ENCODE measurements around the gene MBD3.

The MBD3 gene

GRCh38 chr19:1598777-1599459 lies 6.3 kb upstream of the MBD3 start:
- no peak for DNase-seq (ENCODE audit: low spot score)
- no peak overlapping the region for H3K27ac Mint-ChIP-seq
- H3K9me3 Mint-ChIP-seq: no peaks in the 10 kb centered on the region
- peaks cover 30% of the 10 kb centered on the region for H3K36me3 Mint-ChIP-seq (ENCODE audit: low read depth)
- H3K27me3 Mint-ChIP-seq (ENCODE audit: low read depth): no peaks in the 10 kb centered on the region
- H3K4me1 Mint-ChIP-seq (ENCODE audit: low read depth): peaks cover 2% of the 10 kb centered on the region
- no peak overlapping the region for H3K4me3 Mint-ChIP-seq

DNA sequence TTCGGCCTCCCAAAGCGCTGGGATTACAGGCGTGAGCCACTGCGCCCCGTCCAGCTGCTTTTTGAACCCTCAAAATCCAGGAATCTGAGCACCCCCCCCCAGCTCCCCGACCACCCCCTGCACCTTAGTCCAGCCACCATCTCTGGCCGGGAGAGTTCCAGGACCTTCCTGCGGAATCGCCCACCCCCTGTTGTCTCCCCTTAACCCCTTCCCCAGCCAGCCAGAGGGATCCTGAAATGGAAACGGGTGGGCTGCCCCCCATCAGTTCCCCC lies 772 bp upstream of the MBD3 start:
- no peaks in the 10 kb centered on the region for H3K9me3 Mint-ChIP-seq
- peaks cover 10% of the 10 kb centered on the region for H3K4me1 Mint-ChIP-seq (ENCODE audit: low read depth)
- H3K36me3 Mint-ChIP-seq (ENCODE audit: low read depth): peaks cover 26% of the 10 kb centered on the region
- no peak overlapping the region for H3K27ac Mint-ChIP-seq
- no peak for DNase-seq (ENCODE audit: low spot score)
- H3K27me3 Mint-ChIP-seq (ENCODE audit: low read depth): no peaks in the 10 kb centered on the region
- H3K4me3 Mint-ChIP-seq: peak overlapping the region; percentile 91

- peaks cover 11% of the 10 kb centered on the region for H3K4me1 Mint-ChIP-seq (ENCODE audit: low read depth)
- peaks cover 23% of the 10 kb centered on the region for H3K36me3 Mint-ChIP-seq (ENCODE audit: low read depth)
Measured at GRCh38 chr19:1592024-1592754, 476 bp downstream of the MBD3 start.

DNA sequence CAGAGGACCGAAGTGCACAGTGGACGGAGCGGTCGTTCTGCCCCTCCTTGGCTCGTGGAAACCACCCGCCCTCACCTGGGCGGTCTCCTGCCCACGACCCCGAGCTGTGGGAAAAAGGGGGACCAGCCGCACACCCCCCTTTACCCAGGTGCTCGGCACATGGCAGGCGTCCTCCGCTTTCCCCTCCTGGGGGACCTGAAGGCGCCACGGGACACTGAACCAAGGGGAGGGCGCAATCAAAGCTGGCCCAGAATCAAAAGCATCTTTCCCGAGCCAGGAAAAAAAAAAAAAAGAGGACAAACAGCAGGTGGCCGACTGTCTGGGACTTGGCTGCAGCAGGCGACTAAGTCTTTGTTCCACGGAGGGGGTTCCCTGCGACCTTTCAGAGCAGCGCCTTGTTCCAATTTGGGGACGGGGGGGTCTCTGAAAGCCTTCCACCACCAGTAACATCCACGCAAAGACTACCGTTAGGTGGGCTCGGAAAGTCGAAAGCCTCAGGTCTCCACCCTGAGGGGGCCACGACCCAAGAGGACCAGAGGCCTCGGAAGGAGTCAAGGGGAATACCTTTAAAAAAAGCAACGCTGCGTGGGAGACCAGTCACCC lies 1.1 kb downstream of the MBD3 start:
- H3K27ac Mint-ChIP-seq: peak overlapping the region; percentile 91
- H3K9me3 Mint-ChIP-seq: no peaks in the 10 kb centered on the region
- DNase-seq (ENCODE audit: low spot score): no peak
- H3K4me3 Mint-ChIP-seq: peak overlapping the region; percentile 98
- H3K36me3 Mint-ChIP-seq (ENCODE audit: low read depth): peaks cover 19% of the 10 kb centered on the region
- no peaks in the 10 kb centered on the region for H3K27me3 Mint-ChIP-seq (ENCODE audit: low read depth)
- H3K4me1 Mint-ChIP-seq (ENCODE audit: low read depth): peaks cover 11% of the 10 kb centered on the region

More at GRCh38 chr19:1592024-1592754, 476 bp downstream of the MBD3 start:
- peak overlapping the region; percentile 91 for H3K27ac Mint-ChIP-seq
- peak; percentile 89 for DNase-seq (ENCODE audit: low spot score)
- peak overlapping the region; percentile 98 for H3K4me3 Mint-ChIP-seq
- H3K27me3 Mint-ChIP-seq (ENCODE audit: low read depth): no peaks in the 10 kb centered on the region
- no peaks in the 10 kb centered on the region for H3K9me3 Mint-ChIP-seq

DNA sequence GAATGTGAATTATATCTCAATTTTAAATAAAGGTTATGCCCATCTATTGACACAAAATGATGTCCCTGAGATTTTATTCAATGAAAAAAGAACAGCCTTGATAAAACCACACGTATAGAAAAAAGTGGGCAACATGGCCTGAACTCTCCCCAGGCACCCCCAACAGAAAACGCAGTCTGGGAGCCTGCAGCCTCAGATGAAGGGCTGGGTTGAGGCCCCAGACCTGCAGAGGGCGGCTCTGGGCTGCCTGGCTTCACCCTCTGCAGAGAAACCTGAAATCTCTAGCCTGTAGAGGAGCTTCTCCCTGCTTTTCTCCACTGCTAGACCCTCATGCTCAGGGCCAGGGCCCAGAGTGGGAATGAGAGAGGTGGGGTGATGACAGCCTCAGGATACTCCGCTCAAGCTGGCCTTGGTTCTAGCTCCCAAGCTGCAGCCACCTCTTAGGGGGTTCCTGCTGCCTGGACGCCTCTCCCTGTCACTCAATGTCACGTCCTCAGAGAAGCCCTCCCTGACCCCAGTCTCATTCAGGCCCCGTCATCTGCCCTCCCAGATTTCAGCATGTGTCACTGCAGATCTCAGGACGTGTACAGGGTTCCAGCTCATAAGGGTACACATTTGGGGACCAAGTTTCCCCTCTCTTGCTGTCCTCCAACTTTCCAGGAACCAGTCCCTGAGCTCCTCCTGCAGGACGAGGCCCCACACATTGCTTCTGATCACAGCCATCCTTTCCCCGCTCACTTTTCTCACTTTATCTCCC lies 1.8 kb downstream of the MBD3 start:
- DNase-seq (ENCODE audit: low spot score): peak; percentile 37
- Mint-ChIP-seq H3K4me1 (ENCODE audit: low read depth) (peaks cover 11% of the 10 kb centered on the region), H3K4me3 (peak overlapping the region; percentile 98), H3K27ac (peak overlapping the region; percentile 91), H3K9me3 (no peaks in the 10 kb centered on the region), H3K36me3 (ENCODE audit: low read depth) (peaks cover 20% of the 10 kb centered on the region), H3K27me3 (ENCODE audit: low read depth) (no peaks in the 10 kb centered on the region)

DNA sequence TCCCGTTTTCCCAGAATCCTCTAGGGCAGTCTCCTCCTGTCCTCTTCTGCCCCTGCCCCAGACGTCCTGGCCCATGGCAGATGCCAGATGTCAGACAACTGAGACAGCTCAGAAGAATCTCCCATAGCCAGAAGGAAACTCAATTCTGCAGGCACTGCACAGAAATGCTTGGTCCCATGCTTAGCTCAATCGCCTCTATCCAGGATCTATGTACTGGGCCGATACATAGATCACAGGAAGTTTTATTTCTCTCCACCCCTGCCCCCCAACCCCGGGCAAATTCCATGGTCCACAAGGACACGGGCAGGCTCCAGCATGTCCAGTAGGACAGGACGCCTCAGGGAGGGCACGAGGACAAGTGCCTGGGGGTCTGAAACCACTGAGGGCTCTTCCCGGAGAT lies 4.8 kb downstream of the MBD3 start:
- no peaks in the 10 kb centered on the region for H3K9me3 Mint-ChIP-seq
- H3K36me3 Mint-ChIP-seq (ENCODE audit: low read depth): peaks cover 23% of the 10 kb centered on the region
- no peaks in the 10 kb centered on the region for H3K27me3 Mint-ChIP-seq (ENCODE audit: low read depth)
- DNase-seq (ENCODE audit: low spot score): no peak
- H3K4me1 Mint-ChIP-seq (ENCODE audit: low read depth): peaks cover 11% of the 10 kb centered on the region
- no peak overlapping the region for H3K4me3 Mint-ChIP-seq
- no peak overlapping the region for H3K27ac Mint-ChIP-seq

DNA sequence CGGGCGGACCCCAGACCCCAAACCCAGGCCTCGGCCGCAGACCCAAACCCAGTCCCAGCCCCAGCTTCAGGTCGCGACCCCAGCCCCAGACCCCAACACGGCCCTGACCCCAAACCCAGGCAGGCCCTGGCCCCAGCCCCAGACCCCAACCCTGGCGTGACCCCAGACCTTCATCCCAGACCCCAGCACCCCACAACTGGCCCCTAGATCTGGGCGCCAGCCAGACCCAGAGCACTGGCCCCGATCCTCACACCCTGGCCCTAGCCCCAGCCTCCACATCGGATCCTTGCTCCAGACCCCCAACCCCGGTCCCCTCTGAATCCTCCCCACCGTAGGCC lies 7.5 kb downstream of the MBD3 start:
- Mint-ChIP-seq H3K27ac (no peak overlapping the region), H3K36me3 (ENCODE audit: low read depth) (peaks cover 24% of the 10 kb centered on the region), H3K27me3 (ENCODE audit: low read depth) (no peaks in the 10 kb centered on the region), H3K4me3 (no peak overlapping the region), H3K9me3 (no peaks in the 10 kb centered on the region), H3K4me1 (ENCODE audit: low read depth) (peaks cover 1% of the 10 kb centered on the region)
- no peak for DNase-seq (ENCODE audit: low spot score)

DNA sequence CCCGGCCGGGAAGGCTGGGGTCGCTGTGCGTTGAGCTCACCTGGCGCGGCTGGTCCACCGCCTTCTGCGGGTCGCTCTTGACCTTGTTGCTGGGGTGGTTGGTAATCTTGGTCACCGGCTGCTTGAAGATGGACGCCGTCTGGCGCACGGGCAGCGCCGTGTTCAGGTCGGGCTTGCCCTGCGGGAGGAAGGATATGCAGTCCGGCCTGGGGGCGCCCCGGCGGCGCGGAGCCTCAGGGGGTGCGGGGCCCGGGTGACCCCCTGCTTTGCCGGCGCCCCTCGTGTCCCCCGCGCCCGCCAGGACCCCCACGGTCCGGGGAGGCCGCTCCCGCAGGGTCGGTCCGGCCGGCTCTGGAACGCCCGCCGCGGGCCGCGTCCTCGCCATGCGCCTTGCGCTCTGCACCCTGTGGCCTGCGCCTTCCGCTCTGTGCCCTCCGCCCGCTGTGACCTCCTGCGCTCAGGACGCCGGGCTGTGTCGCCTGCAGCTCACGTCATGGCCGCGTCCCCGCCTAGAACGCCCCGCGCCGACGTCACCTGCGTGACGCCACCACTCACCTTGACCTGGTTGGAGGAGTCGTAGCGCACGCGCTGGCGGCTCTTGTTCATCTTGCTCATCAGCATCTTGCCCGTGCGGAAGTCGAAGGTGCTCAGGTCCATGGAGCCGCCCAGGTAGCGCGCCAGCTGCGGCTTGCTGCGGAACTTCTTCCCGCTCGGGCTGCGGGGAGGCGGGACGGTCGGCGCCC lies 8.0 kb downstream of the MBD3 start:
- no peak for DNase-seq (ENCODE audit: low spot score)
- H3K4me3 Mint-ChIP-seq: no peak overlapping the region
- peaks cover 1% of the 10 kb centered on the region for H3K4me1 Mint-ChIP-seq (ENCODE audit: low read depth)
- peaks cover 27% of the 10 kb centered on the region for H3K36me3 Mint-ChIP-seq (ENCODE audit: low read depth)
- no peaks in the 10 kb centered on the region for H3K27me3 Mint-ChIP-seq (ENCODE audit: low read depth)
- no peaks in the 10 kb centered on the region for H3K9me3 Mint-ChIP-seq
- H3K27ac Mint-ChIP-seq: no peak overlapping the region

DNA sequence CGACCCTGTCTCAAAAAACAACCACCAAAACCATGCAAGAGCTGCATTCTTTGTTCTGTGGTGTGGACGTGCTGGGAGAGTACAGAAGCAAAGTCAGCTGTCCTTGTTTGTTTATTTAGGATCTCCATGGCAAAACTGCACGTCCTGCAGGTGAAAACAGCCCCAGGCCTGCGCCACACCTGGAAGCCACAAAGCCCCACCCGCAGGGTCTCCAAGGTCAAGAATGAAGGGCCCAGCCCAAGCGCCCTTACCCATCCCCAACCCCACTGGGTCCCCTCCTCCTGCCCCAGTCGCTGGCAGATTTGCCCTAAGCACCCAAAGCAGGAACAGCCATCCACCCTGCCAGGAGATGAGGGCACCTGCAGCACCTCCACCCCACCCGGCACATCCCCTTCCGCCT lies 10.5 kb downstream of the MBD3 start:
- no peak overlapping the region for H3K27ac Mint-ChIP-seq
- no peak overlapping the region for H3K4me3 Mint-ChIP-seq
- no peaks in the 10 kb centered on the region for H3K9me3 Mint-ChIP-seq
- no peak for DNase-seq (ENCODE audit: low spot score)
- peaks cover 28% of the 10 kb centered on the region for H3K36me3 Mint-ChIP-seq (ENCODE audit: low read depth)
- no peaks in the 10 kb centered on the region for H3K27me3 Mint-ChIP-seq (ENCODE audit: low read depth)
- H3K4me1 Mint-ChIP-seq (ENCODE audit: low read depth): no peaks in the 10 kb centered on the region

DNA sequence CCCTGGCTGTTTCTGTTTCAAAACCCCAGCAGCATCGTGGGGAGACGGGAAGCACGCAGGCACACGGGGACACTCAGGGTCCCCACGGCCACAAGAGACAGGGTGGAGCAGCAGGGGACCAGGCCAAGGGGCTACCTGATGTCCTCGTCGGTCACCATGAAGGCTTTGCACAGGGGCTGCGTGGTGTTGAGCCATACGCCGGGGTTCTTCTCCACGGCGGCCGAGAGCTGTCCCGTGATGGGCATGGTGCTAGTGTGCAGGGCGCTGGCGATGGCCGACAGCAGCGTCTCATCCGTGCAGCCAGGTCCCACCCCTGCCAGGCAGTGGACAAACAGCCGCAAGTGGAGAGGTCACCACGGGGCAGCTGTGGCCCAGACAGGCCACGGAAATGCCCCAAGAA lies 11.7 kb downstream of the MBD3 start:
- no peaks in the 10 kb centered on the region for H3K9me3 Mint-ChIP-seq
- no peaks in the 10 kb centered on the region for H3K27me3 Mint-ChIP-seq (ENCODE audit: low read depth)
- H3K4me1 Mint-ChIP-seq (ENCODE audit: low read depth): no peaks in the 10 kb centered on the region
- H3K27ac Mint-ChIP-seq: no peak overlapping the region
- H3K4me3 Mint-ChIP-seq: no peak overlapping the region
- H3K36me3 Mint-ChIP-seq (ENCODE audit: low read depth): peaks cover 25% of the 10 kb centered on the region
- DNase-seq (ENCODE audit: low spot score): no peak

- H3K4me3 Mint-ChIP-seq: no peak overlapping the region
Measured at GRCh38 chr19:1580382-1580781, 12.3 kb downstream of the MBD3 start.

GRCh38 chr19:1579222-1579621 lies 13.4 kb downstream of the MBD3 start:
- H3K4me1 Mint-ChIP-seq (ENCODE audit: low read depth): no peaks in the 10 kb centered on the region
- H3K27me3 Mint-ChIP-seq (ENCODE audit: low read depth): no peaks in the 10 kb centered on the region
- H3K36me3 Mint-ChIP-seq (ENCODE audit: low read depth): peaks cover 18% of the 10 kb centered on the region
- no peak for DNase-seq (ENCODE audit: low spot score)
- H3K27ac Mint-ChIP-seq: no peak overlapping the region
- H3K4me3 Mint-ChIP-seq: no peak overlapping the region
- H3K9me3 Mint-ChIP-seq: no peaks in the 10 kb centered on the region

More at GRCh38 chr19:1580382-1580781, 12.3 kb downstream of the MBD3 start:
- Mint-ChIP-seq H3K27me3 (ENCODE audit: low read depth) (no peaks in the 10 kb centered on the region), H3K36me3 (ENCODE audit: low read depth) (peaks cover 21% of the 10 kb centered on the region), H3K9me3 (no peaks in the 10 kb centered on the region), H3K27ac (no peak overlapping the region), H3K4me1 (ENCODE audit: low read depth) (no peaks in the 10 kb centered on the region)
- DNase-seq (ENCODE audit: low spot score): no peak

DNA sequence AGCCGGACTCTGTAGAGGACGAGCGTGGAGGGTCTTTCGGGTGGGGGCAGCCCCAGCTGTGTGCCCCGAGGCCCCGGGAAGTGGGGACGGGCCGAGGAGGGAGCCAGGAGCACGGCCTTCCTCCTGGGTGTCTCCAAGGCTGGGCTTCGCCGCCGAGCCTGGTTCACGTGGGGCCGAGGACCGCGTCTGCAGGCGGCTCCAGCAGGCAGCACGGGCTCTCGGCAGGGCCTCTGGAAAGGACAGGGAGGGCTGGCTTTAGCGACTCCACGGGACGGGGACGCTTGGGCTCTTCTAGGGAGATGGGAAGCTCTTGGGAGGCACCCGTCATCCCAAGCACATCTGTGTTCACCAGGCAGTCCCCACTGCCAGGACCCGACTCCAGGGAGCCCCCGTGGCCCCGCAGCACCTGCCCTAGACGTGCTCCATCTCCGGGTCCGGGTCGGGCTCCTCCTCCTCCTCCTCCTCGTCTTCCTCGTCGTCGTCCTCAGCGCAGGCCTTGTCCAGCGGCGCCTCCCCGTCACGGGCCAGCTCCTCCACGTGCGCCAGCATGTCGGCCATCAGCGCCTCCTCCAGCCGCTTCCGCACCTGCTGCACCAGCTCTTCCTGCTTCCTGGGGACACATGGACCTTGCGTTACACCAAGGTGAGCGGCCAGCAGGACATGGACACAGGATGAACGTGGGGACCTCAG lies 14.6 kb downstream of the MBD3 start:
- peaks cover 20% of the 10 kb centered on the region for H3K36me3 Mint-ChIP-seq (ENCODE audit: low read depth)
- no peak overlapping the region for H3K4me3 Mint-ChIP-seq
- no peaks in the 10 kb centered on the region for H3K4me1 Mint-ChIP-seq (ENCODE audit: low read depth)
- no peaks in the 10 kb centered on the region for H3K9me3 Mint-ChIP-seq
- H3K27ac Mint-ChIP-seq: no peak overlapping the region
- no peak for DNase-seq (ENCODE audit: low spot score)
- no peaks in the 10 kb centered on the region for H3K27me3 Mint-ChIP-seq (ENCODE audit: low read depth)

Measured in T-helper 2 cell treated with Interferon-gamma antibody and Interleukin-4, amounts not matched to agents 5 μg/mL and 100 μg/mL, for 36 hours (primary cell).